DND-41 (cell line): ENCODE results near the gene CMTR2.

Source experiments
- CTCF ChIP-seq: IDR thresholded peaks from 2 replicates; pipeline ENCODE4 v1.5.1; 2012; ENCODE audit warnings: borderline replicate concordance, low read length, moderate library complexity, mild to moderate bottlenecking; ENCODE audit not compliant: poor library complexity, severe bottlenecking; ENCODE audit errors: extremely low read depth
- EZH2 ChIP-seq: IDR thresholded peaks from 3 replicates; pipeline ENCODE4 v1.6.1; 2012; ENCODE audit warnings: borderline replicate concordance, low read depth, mild to moderate bottlenecking, moderate library complexity, low read length, inconsistent platforms; ENCODE audit not compliant: severe bottlenecking

- TF ChIP-seq CTCF (no peak), EZH2 (no peak)
These were observed 26.1 kb upstream of the CMTR2 start for GRCh38 chr16:71315269-71315668.
